CD4-positive, alpha-beta T cell (primary cell): ENCODE measurements around the gene CATSPERE. TPM values are rescaled to one million over a fixed set of nuclear protein-coding genes. Genes with fewer than 3 reads are reported as not detected.
"Not testable (repeated sequence)": the region's sequence is repeated elsewhere in the genome, so short reads cannot be mapped to it uniquely, and the experiment has no call there.

Experiments used
- ATAC-seq: fragments of 200-7000 bp; cut with Tn5 transposase; one replicate; pipeline ENCODE4 v1.10.0; 2022; ENCODE audit warnings: mild to moderate bottlenecking; ENCODE audit not compliant: poor library complexity
- CTCF ChIA-PET: fragments of 350-600 bp; sonication (Branson Sonifier 250); formaldehyde crosslinking; loops from one replicate; lab custom pipeline; 2021; ENCODE audit warnings: antibody characterized with exemption, inconsistent platforms; lab: Charles Lee
- POLR2A ChIA-PET: fragments of 350-600 bp; sonication (Branson Sonifier 250); formaldehyde crosslinking; loops from one replicate; lab custom pipeline; 2021; ENCODE audit warnings: antibody characterized with exemption, inconsistent platforms; lab: Charles Lee
- DNase-seq, 14 experiments: peaks; one replicate each; pipeline ENCODE4 v3.0.0-alpha.2; 2013 to 2020; ENCODE audit warnings: mixed read lengths in 2 of 14
- H3K27ac ChIP-seq, 2 donors: one replicate each; pipeline versions ENCODE4 v1.5.1 to v1.7.0; 2013; ENCODE audit warnings: low read length in 2 of 2, low read depth in 1 of 2, mild to moderate bottlenecking in 1 of 2
- H3K27me3 ChIP-seq, 2 experiments: 1 replicate in 1 of 2; 2 replicates in 1 of 2; pipeline versions ENCODE4 v1.6.1 to v1.7.0; 2013; ENCODE audit warnings: low read length in 2 of 2, control low read depth in 1 of 2, mild to moderate bottlenecking in 1 of 2, moderate library complexity in 1 of 2; ENCODE audit not compliant: insufficient read depth in 2 of 2, control insufficient read depth in 1 of 2
- H3K36me3 ChIP-seq: one replicate; pipeline ENCODE4 v1.6.1; 2013; ENCODE audit warnings: low read length, control low read depth; ENCODE audit not compliant: insufficient read depth
- H3K4me1 ChIP-seq: one replicate; pipeline ENCODE4 v1.6.1; 2013; ENCODE audit warnings: low read length, control low read depth; ENCODE audit not compliant: insufficient read depth
- H3K4me3 ChIP-seq: one replicate; pipeline ENCODE4 v1.5.1; 2013; ENCODE audit warnings: mild to moderate bottlenecking, low read length, moderate library complexity
- H3K9me3 ChIP-seq, 2 experiments: 1 replicate in 1 of 2; 2 replicates in 1 of 2; pipeline versions ENCODE4 v1.6.1 to v1.7.0; 2013; ENCODE audit warnings: low read length in 2 of 2, mild to moderate bottlenecking in 2 of 2, control low read depth in 1 of 2, moderate library complexity in 1 of 2; ENCODE audit not compliant: control insufficient read depth in 1 of 2, insufficient read depth in 1 of 2
- H3K27ac Mint-ChIP-seq: one replicate; pipeline ENCODE4 v1.8.0; 2020; ENCODE audit warnings: mixed read lengths
- H3K27me3 Mint-ChIP-seq: one replicate; pipeline ENCODE4 v1.8.0; 2021; ENCODE audit warnings: mixed read lengths
- H3K36me3 Mint-ChIP-seq: one replicate; pipeline ENCODE4 v1.8.0; 2021; ENCODE audit warnings: low read depth, mixed read lengths
- H3K4me1 Mint-ChIP-seq: one replicate; pipeline ENCODE4 v1.8.0; 2021; ENCODE audit warnings: low read depth, mixed read lengths
- H3K4me3 Mint-ChIP-seq: one replicate; pipeline ENCODE4 v1.8.0; 2020; ENCODE audit warnings: mild to moderate bottlenecking, mixed read lengths
- H3K9me3 Mint-ChIP-seq: one replicate; pipeline ENCODE4 v1.8.0; 2020; ENCODE audit warnings: mixed read lengths
- CTCF ChIP-seq: fragments of 200-600 bp; IDR thresholded peaks from one replicate; pipeline ENCODE4 v1.8.0; 2022; ENCODE audit warnings: antibody characterized with exemption, mild to moderate bottlenecking
- intact Hi-C, 2 experiments: fragments of 100-400 bp; cut with DNase I in 1 of 2; cut with micrococcal nuclease in 1 of 2; formaldehyde crosslinking; loops; one replicate each; pipeline versions ENCODE4 v1.15.1 to v1.9.0; 2023 to 2025; cut with DNase I, micrococcal nuclease
- total RNA-seq, 174 experiments: library from RNA in 2 of 174; stranded (reverse) in 2 of 174; gene quantifications; one replicate each; pipeline ENCODE4 v1.2.3 and lab custom pipeline; 2021 to 2026

The CATSPERE gene
- total RNA-seq, 2 experiments from 2014 or later: 0.91 to 1.4 TPM

- no peaks in the 10 kb centered on the region for H3K9me3 ChIP-seq
- Mint-ChIP-seq H3K27ac (no peak overlapping the region), H3K4me3 (no peak overlapping the region), H3K4me1 (no peaks in the 10 kb centered on the region), H3K36me3 (no peaks in the 10 kb centered on the region), H3K9me3 (peaks cover 9% of the 10 kb centered on the region), H3K27me3 (no peaks in the 10 kb centered on the region)
- ChIA-PET POLR2A (no interaction called here), CTCF (no interaction called here)
- H3K36me3 ChIP-seq: no peaks in the 10 kb centered on the region
- H3K4me1 ChIP-seq: no peaks in the 10 kb centered on the region
- no peaks in the 10 kb centered on the region for H3K27me3 ChIP-seq
- ATAC-seq (no peak), DNase-seq (no peak)
- intact Hi-C loops: no loop called here
- H3K27ac ChIP-seq: no peak overlapping the region
- no peak overlapping the region for H3K4me3 ChIP-seq
- no peak for TF ChIP-seq CTCF
Observed at GRCh38 chr1:244497805-244498204, 36.7 kb downstream of the CATSPERE start.

GRCh38 chr1:244499484-244499883 lies 38.4 kb downstream of the CATSPERE start:
- H3K27me3 Mint-ChIP-seq, H3K9me3 Mint-ChIP-seq, H3K27ac ChIP-seq, H3K4me3 Mint-ChIP-seq, H3K4me1 Mint-ChIP-seq, H3K4me1 ChIP-seq, H3K4me3 ChIP-seq, H3K36me3 Mint-ChIP-seq, intact Hi-C loops, H3K27ac Mint-ChIP-seq, CTCF ChIA-PET, ATAC-seq, H3K9me3 ChIP-seq, H3K27me3 ChIP-seq, H3K36me3 ChIP-seq, POLR2A ChIA-PET, DNase-seq: not testable (repeated sequence)

- DNase-seq, H3K27ac Mint-ChIP-seq, H3K27me3 ChIP-seq, H3K9me3 Mint-ChIP-seq, H3K27ac ChIP-seq, H3K4me1 ChIP-seq, H3K36me3 Mint-ChIP-seq, H3K4me3 Mint-ChIP-seq, POLR2A ChIA-PET, CTCF ChIA-PET, H3K36me3 ChIP-seq, H3K4me3 ChIP-seq, ATAC-seq, H3K9me3 ChIP-seq, intact Hi-C loops, H3K4me1 Mint-ChIP-seq, H3K27me3 Mint-ChIP-seq: not testable (repeated sequence)
Observed at GRCh38 chr1:244500515-244500914, 39.4 kb downstream of the CATSPERE start.

- H3K36me3 ChIP-seq: no peaks in the 10 kb centered on the region
- Mint-ChIP-seq H3K4me1 (no peaks in the 10 kb centered on the region), H3K9me3 (peaks cover 9% of the 10 kb centered on the region), H3K27ac (no peak overlapping the region), H3K36me3 (no peaks in the 10 kb centered on the region), H3K27me3 (no peaks in the 10 kb centered on the region), H3K4me3 (no peak overlapping the region)
- H3K9me3 ChIP-seq: peaks cover 0 to 4% of the 10 kb centered on the region in 2 experiments
- H3K4me3 ChIP-seq: no peak overlapping the region
- POLR2A ChIA-PET: no interaction called here
- TF ChIP-seq CTCF: no peak
- H3K27me3 ChIP-seq: no peaks in the 10 kb centered on the region
- H3K4me1 ChIP-seq: no peaks in the 10 kb centered on the region
- ATAC-seq (no peak), DNase-seq (no peak)
- intact Hi-C loops: no loop called here
- no peak overlapping the region for H3K27ac ChIP-seq
- CTCF ChIA-PET: no interaction called here
Observed at GRCh38 chr1:244502630-244503029, 41.6 kb downstream of the CATSPERE start.
